Measurements from ENCODE around the gene FCF1.
"Not testable (repeated sequence)": the region's sequence is repeated elsewhere in the genome, so short reads cannot be mapped to it uniquely, and the experiment has no call there.

Gene FCF1

GRCh38 chr14:74702293-74702692 is 10.7 kb upstream of the FCF1 start:
- no peak for DNase-seq (ENCODE audit: low read depth)

GRCh38 chr14:74703043-74703442 is 9.9 kb upstream of the FCF1 start:
- DNase-seq (ENCODE audit: low read depth) = no peak

- DNase-seq (ENCODE audit: low read depth) = no peak
These were observed 8.3 kb upstream of the FCF1 start for GRCh38 chr14:74704656-74705055.

- no peak for DNase-seq (ENCODE audit: low read depth)
These were observed 7.1 kb upstream of the FCF1 start for GRCh38 chr14:74705613-74706500.

GRCh38 chr14:74710480-74710879 is 2.5 kb upstream of the FCF1 start:
- no peak for DNase-seq (ENCODE audit: low read depth)

GRCh38 chr14:74711651-74712050 is 1.3 kb upstream of the FCF1 start:
- DNase-seq (ENCODE audit: low read depth) = no peak

GRCh38 chr14:74713395-74713735 is 421 bp downstream of the FCF1 start:
- DNase-seq (ENCODE audit: low read depth) = no peak

GRCh38 chr14:74720526-74720925 is 7.6 kb downstream of the FCF1 start:
- no peak for DNase-seq (ENCODE audit: low read depth)

- DNase-seq (ENCODE audit: low read depth) = no peak
These were observed 10.2 kb downstream of the FCF1 start for GRCh38 chr14:74723134-74723533.

GRCh38 chr14:74732387-74732786 is 19.4 kb downstream of the FCF1 start:
- no peak for DNase-seq (ENCODE audit: low read depth)

- DNase-seq (ENCODE audit: low read depth) = no peak
These were observed 20.3 kb downstream of the FCF1 start for GRCh38 chr14:74733221-74733620.

GRCh38 chr14:74735125-74735524 is 22.2 kb downstream of the FCF1 start:
- no peak for DNase-seq (ENCODE audit: low read depth)

- no peak for DNase-seq (ENCODE audit: low read depth)
These were observed 24.9 kb downstream of the FCF1 start for GRCh38 chr14:74737753-74738325.

GRCh38 chr14:74739293-74740030 is 26.5 kb downstream of the FCF1 start:
- no peak for DNase-seq (ENCODE audit: low read depth)

- no peak for DNase-seq (ENCODE audit: low read depth)
These were observed 34.3 kb downstream of the FCF1 start for GRCh38 chr14:74747237-74747636.

GRCh38 chr14:74754157-74754556 is 41.2 kb downstream of the FCF1 start:
- DNase-seq (ENCODE audit: low read depth) = no peak

GRCh38 chr14:74754899-74755298 is 42.0 kb downstream of the FCF1 start:
- no peak for DNase-seq (ENCODE audit: low read depth)

GRCh38 chr14:74756326-74756725 is 43.4 kb downstream of the FCF1 start:
- DNase-seq (ENCODE audit: low read depth) = no peak

- not testable (repeated sequence) for DNase-seq (ENCODE audit: low read depth)
These were observed 45.6 kb downstream of the FCF1 start for GRCh38 chr14:74758505-74758904.

GRCh38 chr14:74762917-74763802 is 50.2 kb downstream of the FCF1 start, which contains the start of gene YLPM1:
YLPM1 (plus strand) TSS chr14:74763316; CDS start chr14:74763490, 174 bp downstream.
- peak; percentile 97 for DNase-seq (ENCODE audit: low read depth)

- no peak for DNase-seq (ENCODE audit: low read depth)
These were observed 51.0 kb downstream of the FCF1 start for GRCh38 chr14:74763803-74764531.

All from fibroblast of the conjunctiva (primary cell).